Liver (tissue), 9 donors: ENCODE measurements around the gene BLACAT1. TPM values are rescaled to one million over a fixed set of nuclear protein-coding genes. Genes with fewer than 3 reads are reported as not detected.

Source experiments
- DNase-seq: peaks from one replicate; pipeline ENCODE4 v3.0.0-alpha.2; 2017; ENCODE audit warnings: low spot score
- H3K27ac ChIP-seq, 2 donors: one replicate each; pipeline ENCODE4 v1.7.0; 2013; ENCODE audit warnings: inconsistent platforms in 2 of 2, low read length in 2 of 2, control low read depth in 1 of 2, low read depth in 1 of 2, mild to moderate bottlenecking in 1 of 2
- H3K27me3 ChIP-seq, 4 donors: one replicate each; pipeline versions ENCODE4 v1.6.1 to v1.7.0; 2013; ENCODE audit warnings: low read length in 3 of 4, inconsistent platforms in 1 of 4, mild to moderate bottlenecking in 1 of 4, moderate library complexity in 1 of 4; ENCODE audit not compliant: control insufficient read depth in 4 of 4, insufficient read depth in 4 of 4
- H3K36me3 ChIP-seq, 4 donors: one replicate each; pipeline versions ENCODE4 v1.6.1 to v1.7.0; 2013; ENCODE audit warnings: low read length in 3 of 4, mild to moderate bottlenecking in 3 of 4, low read depth in 1 of 4, moderate library complexity in 1 of 4; ENCODE audit not compliant: control insufficient read depth in 4 of 4, insufficient read depth in 3 of 4
- H3K4me1 ChIP-seq, 4 donors: one replicate each; pipeline versions ENCODE4 v1.6.1 to v1.7.0; 2013; ENCODE audit warnings: low read length in 3 of 4, mild to moderate bottlenecking in 3 of 4, moderate library complexity in 1 of 4; ENCODE audit not compliant: control insufficient read depth in 4 of 4, insufficient read depth in 4 of 4
- H3K4me3 ChIP-seq, 3 donors: one replicate each; pipeline versions ENCODE4 v1.6.1 to v1.7.0; 2013; ENCODE audit warnings: low read length in 3 of 3, control low read depth in 1 of 3, low read depth in 1 of 3, mild to moderate bottlenecking in 1 of 3
- H3K9ac ChIP-seq, 2 donors: one replicate each; pipeline ENCODE4 v1.7.0; 2013; ENCODE audit warnings: low read length in 2 of 2, mild to moderate bottlenecking in 2 of 2, moderate library complexity in 2 of 2, control low read depth in 1 of 2, low read depth in 1 of 2
- H3K9me3 ChIP-seq, 4 donors: one replicate each; pipeline versions ENCODE4 v1.6.1 to v1.7.0; 2013; ENCODE audit warnings: low read length in 3 of 4; ENCODE audit not compliant: control insufficient read depth in 4 of 4
- FOXA1 ChIP-seq: IDR thresholded peaks from 2 replicates; pipeline ENCODE4 v1.6.1; 2016; ENCODE audit warnings: antibody characterized with exemption
- GABPA ChIP-seq, 2 donors: IDR thresholded peaks in 1 of 2; conservative IDR thresholded peaks in 1 of 2; 2 replicates each; pipeline ENCODE4 v1.6.1; 2016; ENCODE audit warnings: antibody characterized with exemption in 2 of 2, mild to moderate bottlenecking in 1 of 2, moderate library complexity in 1 of 2
- HNF4A ChIP-seq, 2 donors: conservative IDR thresholded peaks; 2 replicates each; pipeline ENCODE4 v1.6.1; 2016; ENCODE audit warnings: antibody characterized with exemption in 2 of 2, mild to moderate bottlenecking in 2 of 2
- HNF4G ChIP-seq: IDR thresholded peaks from 2 replicates; pipeline ENCODE4 v1.6.1; 2016; ENCODE audit warnings: antibody characterized with exemption
- JUND ChIP-seq, 2 donors: IDR thresholded peaks; 2 replicates each; pipeline ENCODE4 v1.6.1; 2016; ENCODE audit warnings: antibody characterized with exemption in 2 of 2
- NR2F2 ChIP-seq: IDR thresholded peaks from 2 replicates; pipeline ENCODE4 v1.6.1; 2016; ENCODE audit warnings: antibody characterized with exemption
- RAD21 ChIP-seq, 2 donors: IDR thresholded peaks; 2 replicates each; pipeline ENCODE4 v1.6.1; 2016; ENCODE audit warnings: antibody characterized with exemption in 2 of 2, mild to moderate bottlenecking in 2 of 2
- RXRA ChIP-seq, 2 donors: IDR thresholded peaks; 2 replicates each; pipeline ENCODE4 v1.6.1; 2017 to 2018; ENCODE audit warnings: antibody characterized with exemption in 2 of 2, mild to moderate bottlenecking in 1 of 2
- SP1 ChIP-seq: IDR thresholded peaks from 2 replicates; pipeline ENCODE4 v1.6.1; 2018; ENCODE audit warnings: antibody characterized with exemption, mild to moderate bottlenecking
- TAF1 ChIP-seq: conservative IDR thresholded peaks from 2 replicates; pipeline ENCODE4 v1.6.1; 2016; ENCODE audit warnings: antibody characterized with exemption, mild to moderate bottlenecking
- WGBS: extraction: QIAGEN DNeasy Blood & Tissue Kit; methylation state at CpG from one replicate; pipeline ENCODE4 v1.1.7; 2013; 5-methylcytosine and 5-hydroxymethylcytosine counted together
- polyA plus RNA-seq, 2 donors: library from polyadenylated mRNA; stranded (reverse) in 1 of 2; unstranded in 1 of 2; fragments of 200-250 nt in 1 of 2; fragments of >200 nt in 1 of 2; fragmentation: Nextera tagmentation in 1 of 2; extraction: Ambion mirVana in 1 of 2; gene quantifications; one replicate each; pipeline versions ENCODE4 v1.2.1 to v1.2.3, GENCODE V29; 2013 to 2015
- total RNA-seq, 2 donors: library from RNA; depleted of rRNA; stranded (reverse); fragments of >200 nt; gene quantifications; one replicate each; pipeline ENCODE4 v1.2.3, GENCODE V29; 2014
- TF ChIP-seq, protein P1 (sequence below): IDR thresholded peaks from 2 replicates; pipeline ENCODE4 v1.6.1; 2016; ENCODE audit warnings: antibody characterized with exemption
- TF ChIP-seq, protein P2 (sequence below): fragments of 150-350 bp; IDR thresholded peaks from 2 replicates; pipeline ENCODE4 v1.5.1; 2017; ENCODE audit warnings: improper control_type of control experiment, low read depth, low read length; ENCODE audit not compliant: missing input control
- TF ChIP-seq, protein P3 (sequence below): IDR thresholded peaks from 2 replicates; pipeline ENCODE4 v1.6.1; 2016; ENCODE audit warnings: antibody characterized with exemption, mild to moderate bottlenecking
- TF ChIP-seq, protein P4 (sequence below): IDR thresholded peaks from 2 replicates; pipeline ENCODE4 v1.6.1; 2016; ENCODE audit warnings: antibody characterized with exemption
- TF ChIP-seq, protein P5 (sequence below): IDR thresholded peaks from 2 replicates; pipeline ENCODE4 v1.6.1; 2016; ENCODE audit warnings: antibody characterized with exemption
- donor health status: healthy.
- donor health status: healthy.
- donor health status: healthy.
- donor health status: healthy.
- donor health status: healthy.

Gene BLACAT1
- total and polyA plus RNA-seq, 4 donors, result not detected

DNA sequence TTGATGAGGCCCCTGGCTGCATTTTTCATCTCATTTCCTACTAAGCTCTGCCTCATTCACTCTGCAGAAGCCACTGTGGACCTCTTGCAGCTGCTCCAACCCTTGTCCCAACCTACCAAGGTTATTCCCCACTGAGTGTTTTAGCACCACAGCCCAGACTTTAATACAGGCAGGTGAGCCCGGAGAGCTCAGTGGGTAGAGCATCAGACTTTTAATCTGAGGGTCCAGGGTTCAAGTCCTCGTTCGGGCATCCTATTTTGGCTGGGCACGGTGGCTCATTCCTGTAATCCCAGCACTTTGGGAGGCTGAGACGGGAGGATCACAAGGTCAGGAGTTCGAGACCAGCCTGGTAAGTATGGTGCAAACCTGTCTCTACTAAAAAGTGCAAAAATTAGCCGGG, 18.1 kb upstream of the BLACAT1 start:
- WGBS, result 83% methylated on average over 7 of the region's 7 CpGs
- H3K9me3 ChIP-seq, result peaks cover 0 to 15% (median 2%) of the 10 kb centered on the region in 4 donors
- TF ChIP-seq, protein P1, sequence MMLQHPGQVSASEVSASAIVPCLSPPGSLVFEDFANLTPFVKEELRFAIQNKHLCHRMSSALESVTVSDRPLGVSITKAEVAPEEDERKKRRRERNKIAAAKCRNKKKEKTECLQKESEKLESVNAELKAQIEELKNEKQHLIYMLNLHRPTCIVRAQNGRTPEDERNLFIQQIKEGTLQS, result no peak
- no peak for TF ChIP-seq HNF4G
- TF ChIP-seq JUND (IDR thresholded peaks at IDR 0.05), result no peak
- no peak for TF ChIP-seq SP1
- TF ChIP-seq FOXA1, result no peak
- TF ChIP-seq, protein P2, sequence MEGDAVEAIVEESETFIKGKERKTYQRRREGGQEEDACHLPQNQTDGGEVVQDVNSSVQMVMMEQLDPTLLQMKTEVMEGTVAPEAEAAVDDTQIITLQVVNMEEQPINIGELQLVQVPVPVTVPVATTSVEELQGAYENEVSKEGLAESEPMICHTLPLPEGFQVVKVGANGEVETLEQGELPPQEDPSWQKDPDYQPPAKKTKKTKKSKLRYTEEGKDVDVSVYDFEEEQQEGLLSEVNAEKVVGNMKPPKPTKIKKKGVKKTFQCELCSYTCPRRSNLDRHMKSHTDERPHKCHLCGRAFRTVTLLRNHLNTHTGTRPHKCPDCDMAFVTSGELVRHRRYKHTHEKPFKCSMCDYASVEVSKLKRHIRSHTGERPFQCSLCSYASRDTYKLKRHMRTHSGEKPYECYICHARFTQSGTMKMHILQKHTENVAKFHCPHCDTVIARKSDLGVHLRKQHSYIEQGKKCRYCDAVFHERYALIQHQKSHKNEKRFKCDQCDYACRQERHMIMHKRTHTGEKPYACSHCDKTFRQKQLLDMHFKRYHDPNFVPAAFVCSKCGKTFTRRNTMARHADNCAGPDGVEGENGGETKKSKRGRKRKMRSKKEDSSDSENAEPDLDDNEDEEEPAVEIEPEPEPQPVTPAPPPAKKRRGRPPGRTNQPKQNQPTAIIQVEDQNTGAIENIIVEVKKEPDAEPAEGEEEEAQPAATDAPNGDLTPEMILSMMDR, result no peak
- DNase-seq, result no peak
- no peaks in the 10 kb centered on the region for H3K4me1 ChIP-seq
- no peak overlapping the region for H3K27ac ChIP-seq
- H3K4me3 ChIP-seq, result no peak overlapping the region
- H3K36me3 ChIP-seq, result no peaks in the 10 kb centered on the region
- no peak overlapping the region for H3K9ac ChIP-seq
- H3K27me3 ChIP-seq, result peaks cover 0 to 11% (median 1%) of the 10 kb centered on the region in 4 donors

DNA sequence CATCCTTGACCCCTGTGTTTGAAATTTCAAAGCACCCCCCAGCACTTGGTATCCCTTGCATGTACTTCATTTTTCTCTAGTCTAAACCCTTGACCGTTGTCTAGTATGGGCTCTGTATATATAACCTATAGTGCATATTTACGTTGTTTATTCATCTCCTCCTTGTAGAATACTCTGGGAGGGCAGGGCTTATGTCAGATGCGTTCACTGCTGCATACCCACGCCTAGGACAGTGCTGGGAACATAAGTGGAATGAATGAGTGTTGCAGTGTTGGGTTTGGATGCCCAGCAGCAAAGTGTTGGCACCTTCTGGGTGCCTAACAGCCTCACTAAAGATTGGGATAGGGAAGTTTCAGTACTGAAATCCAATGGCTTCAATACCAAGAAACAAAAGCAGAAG, 17.6 kb upstream of the BLACAT1 start:
- Histone ChIP-seq H3K27ac (no peak overlapping the region), H3K36me3 (no peaks in the 10 kb centered on the region), H3K9me3 (peaks cover 0 to 15% (median 2%) of the 10 kb centered on the region in 4 donors), H3K4me3 (no peak overlapping the region), H3K4me1 (no peaks in the 10 kb centered on the region), H3K9ac (no peak overlapping the region), H3K27me3 (peaks cover 0 to 11% (median 1%) of the 10 kb centered on the region in 4 donors)
- TF ChIP-seq NR2F2, result no peak
- TF ChIP-seq, protein P3, sequence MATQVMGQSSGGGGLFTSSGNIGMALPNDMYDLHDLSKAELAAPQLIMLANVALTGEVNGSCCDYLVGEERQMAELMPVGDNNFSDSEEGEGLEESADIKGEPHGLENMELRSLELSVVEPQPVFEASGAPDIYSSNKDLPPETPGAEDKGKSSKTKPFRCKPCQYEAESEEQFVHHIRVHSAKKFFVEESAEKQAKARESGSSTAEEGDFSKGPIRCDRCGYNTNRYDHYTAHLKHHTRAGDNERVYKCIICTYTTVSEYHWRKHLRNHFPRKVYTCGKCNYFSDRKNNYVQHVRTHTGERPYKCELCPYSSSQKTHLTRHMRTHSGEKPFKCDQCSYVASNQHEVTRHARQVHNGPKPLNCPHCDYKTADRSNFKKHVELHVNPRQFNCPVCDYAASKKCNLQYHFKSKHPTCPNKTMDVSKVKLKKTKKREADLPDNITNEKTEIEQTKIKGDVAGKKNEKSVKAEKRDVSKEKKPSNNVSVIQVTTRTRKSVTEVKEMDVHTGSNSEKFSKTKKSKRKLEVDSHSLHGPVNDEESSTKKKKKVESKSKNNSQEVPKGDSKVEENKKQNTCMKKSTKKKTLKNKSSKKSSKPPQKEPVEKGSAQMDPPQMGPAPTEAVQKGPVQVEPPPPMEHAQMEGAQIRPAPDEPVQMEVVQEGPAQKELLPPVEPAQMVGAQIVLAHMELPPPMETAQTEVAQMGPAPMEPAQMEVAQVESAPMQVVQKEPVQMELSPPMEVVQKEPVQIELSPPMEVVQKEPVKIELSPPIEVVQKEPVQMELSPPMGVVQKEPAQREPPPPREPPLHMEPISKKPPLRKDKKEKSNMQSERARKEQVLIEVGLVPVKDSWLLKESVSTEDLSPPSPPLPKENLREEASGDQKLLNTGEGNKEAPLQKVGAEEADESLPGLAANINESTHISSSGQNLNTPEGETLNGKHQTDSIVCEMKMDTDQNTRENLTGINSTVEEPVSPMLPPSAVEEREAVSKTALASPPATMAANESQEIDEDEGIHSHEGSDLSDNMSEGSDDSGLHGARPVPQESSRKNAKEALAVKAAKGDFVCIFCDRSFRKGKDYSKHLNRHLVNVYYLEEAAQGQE, result no peak
- no peak for TF ChIP-seq HNF4G
- TF ChIP-seq RAD21 (IDR thresholded peaks at IDR 0.05), result no peak
- TF ChIP-seq RXRA (IDR thresholded peaks at IDR 0.05), result no peak
- no peak for TF ChIP-seq TAF1
- no peak for TF ChIP-seq HNF4A (conservative IDR thresholded peaks at IDR 0.05)
- TF ChIP-seq, protein P4, sequence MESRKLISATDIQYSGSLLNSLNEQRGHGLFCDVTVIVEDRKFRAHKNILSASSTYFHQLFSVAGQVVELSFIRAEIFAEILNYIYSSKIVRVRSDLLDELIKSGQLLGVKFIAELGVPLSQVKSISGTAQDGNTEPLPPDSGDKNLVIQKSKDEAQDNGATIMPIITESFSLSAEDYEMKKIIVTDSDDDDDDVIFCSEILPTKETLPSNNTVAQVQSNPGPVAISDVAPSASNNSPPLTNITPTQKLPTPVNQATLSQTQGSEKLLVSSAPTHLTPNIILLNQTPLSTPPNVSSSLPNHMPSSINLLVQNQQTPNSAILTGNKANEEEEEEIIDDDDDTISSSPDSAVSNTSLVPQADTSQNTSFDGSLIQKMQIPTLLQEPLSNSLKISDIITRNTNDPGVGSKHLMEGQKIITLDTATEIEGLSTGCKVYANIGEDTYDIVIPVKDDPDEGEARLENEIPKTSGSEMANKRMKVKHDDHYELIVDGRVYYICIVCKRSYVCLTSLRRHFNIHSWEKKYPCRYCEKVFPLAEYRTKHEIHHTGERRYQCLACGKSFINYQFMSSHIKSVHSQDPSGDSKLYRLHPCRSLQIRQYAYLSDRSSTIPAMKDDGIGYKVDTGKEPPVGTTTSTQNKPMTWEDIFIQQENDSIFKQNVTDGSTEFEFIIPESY, result no peak
- TF ChIP-seq, protein P5, sequence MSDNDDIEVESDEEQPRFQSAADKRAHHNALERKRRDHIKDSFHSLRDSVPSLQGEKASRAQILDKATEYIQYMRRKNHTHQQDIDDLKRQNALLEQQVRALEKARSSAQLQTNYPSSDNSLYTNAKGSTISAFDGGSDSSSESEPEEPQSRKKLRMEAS, result no peak
- TF ChIP-seq GABPA (IDR thresholded peaks at IDR 0.05 in 1 of 2, conservative IDR thresholded peaks at IDR 0.05 in 1 of 2), result no peak
- TF ChIP-seq FOXA1, result no peak
- no peak for DNase-seq
- 49% methylated on average over 4 of the region's 4 CpGs for WGBS
